ENCODE measurements around the gene CNTNAP3B.
"Not testable (repeated sequence)": the region's sequence is repeated elsewhere in the genome, so short reads cannot be mapped to it uniquely, and the experiment has no call there.

DNA sequence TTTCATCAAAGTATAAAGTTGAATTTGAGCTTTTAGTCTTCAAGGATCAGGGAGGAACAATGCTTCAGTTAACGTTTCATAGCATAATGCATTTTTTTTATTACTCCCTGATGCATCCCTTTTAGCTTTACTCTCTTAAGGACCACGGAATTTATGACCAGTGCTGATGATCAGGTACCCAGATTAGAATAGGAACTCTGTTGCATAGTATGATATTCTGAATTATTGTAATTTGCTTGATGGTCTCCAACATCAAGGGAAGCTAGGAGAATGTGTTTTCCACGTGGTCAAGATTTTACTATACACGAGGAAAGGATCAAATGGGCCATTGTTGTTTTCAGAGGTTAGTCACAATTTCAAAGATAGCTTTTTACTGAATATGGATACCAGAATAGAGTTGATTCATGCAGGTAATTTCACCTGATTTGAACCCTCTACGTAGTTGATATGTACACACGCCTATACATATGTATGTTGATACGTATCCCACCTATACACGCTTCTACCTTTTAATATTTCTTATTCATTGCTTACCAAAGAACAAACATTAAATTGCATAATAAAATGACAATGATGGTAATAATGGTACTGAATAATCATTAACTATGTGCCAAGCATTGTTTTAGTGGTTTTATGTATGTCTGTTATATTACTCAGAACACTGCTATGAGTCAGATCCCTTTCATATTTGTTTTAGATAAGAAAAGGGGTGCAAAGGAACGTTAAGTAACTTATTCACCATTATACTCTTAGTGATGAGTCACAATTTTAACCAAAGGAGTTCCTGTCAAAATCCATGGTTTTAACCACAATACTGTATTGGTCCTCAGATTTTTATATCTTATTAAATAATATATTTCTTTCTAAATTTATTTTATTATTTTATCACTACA lies 277.1 kb downstream of the CNTNAP3B start:
- not testable (repeated sequence) for TF ChIP-seq YY1 (IDR thresholded peaks at IDR 0.05; ENCODE audit: insufficient read depth, insufficient read length); ZNF274 (IDR thresholded peaks at IDR 0.05; ENCODE audit: low read depth, low read length); SUZ12 (IDR thresholded peaks at IDR 0.05; ENCODE audit: extremely low read depth, insufficient read depth, insufficient read length)
